MCF 10A (cell line): ENCODE measurements around the gene ACSL6. TPM values are rescaled to one million over a fixed set of nuclear protein-coding genes. Genes with fewer than 3 reads are reported as not detected.

Experiments
- BruUV-seq: library from RNA; stranded (reverse); fragments of 400-500 nt; replicated peaks from 2 replicates; lab custom pipeline; 2021; lab: Mats Ljungman, UMichigan
- CTCF ChIA-PET: fragments of 300-600 bp; sonication (Branson Sonifier 250); formaldehyde crosslinking; extraction: SDS; loops from one replicate; lab custom pipeline; 2021; ENCODE audit warnings: antibody characterized with exemption, inconsistent platforms; lab: Yijun Ruan, JAX
- POLR2A ChIA-PET: fragments of 300-600, 350-650 bp; sonication (Branson Sonifier 250); formaldehyde crosslinking; extraction: SDS; loops from one replicate; lab custom pipeline; 2020; ENCODE audit warnings: antibody characterized with exemption, inconsistent platforms; lab: Yijun Ruan, JAX
- DNase-seq: peaks from one replicate; pipeline ENCODE4 v3.0.0-alpha.2; 2018; ENCODE audit not compliant: unreplicated experiment
- H3K27ac Mint-ChIP-seq: one replicate; pipeline ENCODE4 v1.8.0; 2022; ENCODE audit warnings: mild to moderate bottlenecking, low read depth, mixed read lengths; ENCODE audit not compliant: unreplicated experiment
- H3K27me3 Mint-ChIP-seq: one replicate; pipeline ENCODE4 v1.8.0; 2022; ENCODE audit warnings: mixed read lengths; ENCODE audit not compliant: insufficient read depth, unreplicated experiment
- H3K36me3 Mint-ChIP-seq: one replicate; pipeline ENCODE4 v1.8.0; 2022; ENCODE audit warnings: mild to moderate bottlenecking, moderate library complexity, mixed read lengths; ENCODE audit not compliant: insufficient read depth, unreplicated experiment
- H3K4me1 Mint-ChIP-seq: one replicate; pipeline ENCODE4 v1.8.0; 2022; ENCODE audit warnings: mixed read lengths; ENCODE audit not compliant: insufficient read depth, unreplicated experiment
- H3K4me3 Mint-ChIP-seq: one replicate; pipeline ENCODE4 v1.8.0; 2022; ENCODE audit warnings: mild to moderate bottlenecking, moderate library complexity, mixed read lengths; ENCODE audit not compliant: unreplicated experiment
- H3K9me3 Mint-ChIP-seq: one replicate; pipeline ENCODE4 v1.8.0; 2022; ENCODE audit warnings: mixed read lengths; ENCODE audit not compliant: unreplicated experiment
- intact Hi-C: fragments of 100-400 bp; cut with micrococcal nuclease; formaldehyde crosslinking; loops from 2 replicates; pipeline ENCODE4 v1.14.1; 2022
- total RNA-seq: library from RNA; stranded (reverse); gene quantifications from 2 replicates; pipeline ENCODE4 v1.2.3, GENCODE V29; 2022
- TF ChIP-seq, protein P1 (sequence below): fragments of 200-600 bp; IDR thresholded peaks from one replicate; pipeline ENCODE4 v1.8.0; 2022; ENCODE audit warnings: antibody characterized with exemption, mild to moderate bottlenecking; ENCODE audit not compliant: unreplicated experiment

The ACSL6 gene
- total RNA-seq, 1 experiment from 2014 or later: not detected

DNA sequence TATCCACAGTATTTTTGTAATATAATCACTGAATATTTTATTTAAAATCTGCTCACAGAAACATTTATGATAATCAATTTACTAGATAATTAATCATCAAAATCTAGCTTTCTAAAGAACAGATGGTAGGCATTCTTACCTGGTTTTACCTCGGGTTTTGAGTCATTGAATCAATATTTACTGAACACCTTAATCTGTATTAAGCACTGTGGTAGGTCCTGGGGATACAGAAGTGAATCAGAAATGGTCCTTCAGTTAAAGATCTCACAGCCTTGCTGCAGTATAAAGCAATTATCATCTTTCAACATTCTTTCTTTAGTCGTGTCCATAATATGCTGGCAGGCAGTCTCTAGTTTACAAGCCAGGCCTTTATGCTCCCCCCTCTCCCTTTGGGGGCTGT, 64.0 kb downstream of the ACSL6 start:
- DNase-seq: no peak
- CTCF ChIA-PET: interaction anchor here (0.9 kb wide), 1 partner anchor 10 kb away, joined by 5 read pairs; no protein-coding TSS in a partner anchor
- intact Hi-C loops: no loop called here
- H3K27me3 Mint-ChIP-seq: peaks cover 23% of the 10 kb centered on the region
- no peaks in the 10 kb centered on the region for H3K9me3 Mint-ChIP-seq
- POLR2A ChIA-PET: no interaction called here
- no peaks in the 10 kb centered on the region for H3K36me3 Mint-ChIP-seq
- TF ChIP-seq, protein P1, sequence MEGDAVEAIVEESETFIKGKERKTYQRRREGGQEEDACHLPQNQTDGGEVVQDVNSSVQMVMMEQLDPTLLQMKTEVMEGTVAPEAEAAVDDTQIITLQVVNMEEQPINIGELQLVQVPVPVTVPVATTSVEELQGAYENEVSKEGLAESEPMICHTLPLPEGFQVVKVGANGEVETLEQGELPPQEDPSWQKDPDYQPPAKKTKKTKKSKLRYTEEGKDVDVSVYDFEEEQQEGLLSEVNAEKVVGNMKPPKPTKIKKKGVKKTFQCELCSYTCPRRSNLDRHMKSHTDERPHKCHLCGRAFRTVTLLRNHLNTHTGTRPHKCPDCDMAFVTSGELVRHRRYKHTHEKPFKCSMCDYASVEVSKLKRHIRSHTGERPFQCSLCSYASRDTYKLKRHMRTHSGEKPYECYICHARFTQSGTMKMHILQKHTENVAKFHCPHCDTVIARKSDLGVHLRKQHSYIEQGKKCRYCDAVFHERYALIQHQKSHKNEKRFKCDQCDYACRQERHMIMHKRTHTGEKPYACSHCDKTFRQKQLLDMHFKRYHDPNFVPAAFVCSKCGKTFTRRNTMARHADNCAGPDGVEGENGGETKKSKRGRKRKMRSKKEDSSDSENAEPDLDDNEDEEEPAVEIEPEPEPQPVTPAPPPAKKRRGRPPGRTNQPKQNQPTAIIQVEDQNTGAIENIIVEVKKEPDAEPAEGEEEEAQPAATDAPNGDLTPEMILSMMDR: no peak
- H3K4me3 Mint-ChIP-seq: no peak overlapping the region
- no TSS peak for BruUV-seq
- no peak overlapping the region for H3K27ac Mint-ChIP-seq
- H3K4me1 Mint-ChIP-seq: no peaks in the 10 kb centered on the region

DNA sequence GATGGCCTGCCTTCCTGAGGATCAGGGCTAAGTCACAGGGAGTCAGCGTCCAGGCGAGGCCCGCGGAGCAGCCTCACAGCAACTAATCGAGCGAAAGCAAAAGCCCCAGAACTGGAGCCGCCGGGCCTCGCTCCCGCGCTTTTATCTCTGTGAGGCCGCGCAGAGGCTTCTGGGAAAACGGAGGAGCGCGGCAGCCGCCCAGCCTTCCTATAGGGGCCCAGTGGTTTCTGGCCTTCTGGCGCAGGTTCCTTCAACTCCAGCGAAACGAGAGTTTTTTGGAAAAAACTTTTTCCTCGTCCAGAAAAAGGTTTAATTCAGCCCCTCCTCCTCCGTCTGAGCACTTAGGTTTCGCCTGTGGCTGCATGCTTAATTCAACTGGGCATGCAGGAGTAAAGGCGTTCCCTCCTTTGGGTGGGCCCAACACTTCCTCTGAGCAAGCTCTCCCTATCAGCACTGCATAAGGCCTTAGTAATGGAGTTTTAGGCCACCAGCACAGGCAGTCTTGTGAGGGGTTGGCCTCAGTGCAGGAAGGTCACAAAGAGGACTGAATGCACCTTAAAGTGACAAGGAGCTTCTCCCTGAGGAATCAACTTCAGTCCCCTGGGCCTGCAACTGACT, 65.8 kb downstream of the ACSL6 start, which contains the start of gene MEIKIN:
Gene MEIKIN (minus strand): TSS at position 113 of the 618 bp plus-strand sequence. CDS start 158 bp downstream, outside the sequence.
- H3K4me3 Mint-ChIP-seq: no peak within 1 kb of the TSS
- DNase-seq: no peak
- POLR2A ChIA-PET: no interaction called here
- no TSS peak for BruUV-seq
- H3K27me3 Mint-ChIP-seq: peaks cover 41% of the 10 kb centered on the region
- CTCF ChIA-PET: interaction anchor here (1.4 kb wide), 1 partner anchor 148 kb away, joined by 3 read pairs; the partner anchor contains the start of gene FNIP1
- TF ChIP-seq, protein P1: no peak
- intact Hi-C loops: no loop called here
- H3K27ac Mint-ChIP-seq: no peak within 1 kb of the TSS
- no peaks in the 10 kb centered on the region for H3K9me3 Mint-ChIP-seq
- no peaks in the 10 kb centered on the region for H3K4me1 Mint-ChIP-seq
- H3K36me3 Mint-ChIP-seq: no peaks in the 10 kb centered on the region

DNA sequence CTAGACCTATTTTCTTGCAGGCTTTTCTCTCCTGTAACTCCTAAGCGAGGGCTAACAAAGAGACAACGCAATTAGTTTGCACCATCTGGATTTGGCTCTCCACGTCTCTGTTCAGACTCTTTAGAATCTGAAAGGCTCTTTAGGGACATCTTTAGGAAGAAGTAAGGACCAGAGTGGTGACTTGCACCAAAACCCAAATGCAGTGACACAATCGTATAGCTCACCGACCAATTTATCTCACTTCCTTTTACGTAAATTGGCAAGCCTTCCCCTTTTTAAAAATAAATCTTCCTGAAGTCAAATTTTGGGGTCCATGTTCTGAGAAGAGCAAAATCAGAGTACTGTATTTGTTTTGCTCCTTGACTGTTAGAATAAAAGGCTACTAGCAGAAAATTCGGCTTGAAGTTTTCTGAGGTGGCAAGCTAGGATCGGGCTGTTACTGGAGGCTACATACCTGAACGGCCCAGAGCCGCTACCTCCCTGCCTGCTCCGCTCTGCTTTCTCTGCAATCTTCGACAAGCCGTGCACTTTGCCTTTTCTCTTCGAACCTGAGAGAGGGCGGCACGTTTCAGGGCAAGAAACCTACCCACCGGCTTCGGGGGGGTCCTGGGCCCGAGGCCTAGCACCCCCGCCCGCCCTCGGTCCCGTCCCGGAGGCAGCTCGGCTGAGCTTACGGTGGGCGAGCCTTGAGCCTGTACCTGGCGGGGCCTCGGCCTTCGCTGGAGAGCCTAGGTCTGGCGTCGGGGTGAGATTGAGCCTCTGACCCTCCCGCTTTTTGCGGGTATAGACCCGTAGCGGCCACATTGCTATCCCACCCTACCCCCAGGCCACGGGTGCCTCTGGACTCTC, 66.5 kb downstream of the ACSL6 start:
- intact Hi-C loops: no loop called here
- no TSS peak for BruUV-seq
- Mint-ChIP-seq H3K27me3 (peaks cover 46% of the 10 kb centered on the region), H3K36me3 (no peaks in the 10 kb centered on the region), H3K4me3 (no peak overlapping the region), H3K4me1 (no peaks in the 10 kb centered on the region), H3K27ac (no peak overlapping the region), H3K9me3 (no peaks in the 10 kb centered on the region)
- ChIA-PET CTCF (interaction anchor here (1.1 kb wide), 1 partner anchor 11 kb away, joined by 3 read pairs; no protein-coding TSS in a partner anchor), POLR2A (interaction anchor here (0.6 kb wide), 1 partner anchor 614 kb away, joined by 3 read pairs; no protein-coding TSS in a partner anchor)
- no peak for DNase-seq
- TF ChIP-seq, protein P1: no peak

DNA sequence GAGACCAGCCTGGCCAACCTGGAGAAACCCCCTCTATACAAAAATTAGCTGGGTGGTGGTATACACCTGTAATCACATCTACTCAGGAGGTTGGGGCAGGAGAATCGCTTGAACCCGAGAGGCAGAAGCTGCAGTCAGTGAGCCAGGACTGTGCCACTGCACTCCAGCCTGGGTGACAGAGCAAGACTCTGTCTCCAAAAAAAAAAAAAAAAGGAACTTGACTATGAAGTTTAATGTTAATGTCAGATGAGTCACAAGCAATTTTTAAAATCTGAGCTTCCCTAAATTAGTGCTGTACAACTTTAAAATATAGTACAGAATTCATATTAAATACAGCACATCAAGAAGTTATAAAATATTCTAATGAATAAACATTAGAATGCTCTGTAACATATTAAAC, 67.5 kb downstream of the ACSL6 start:
- Mint-ChIP-seq H3K4me3 (no peak overlapping the region), H3K27me3 (peaks cover 43% of the 10 kb centered on the region), H3K27ac (no peak overlapping the region), H3K9me3 (no peaks in the 10 kb centered on the region), H3K36me3 (no peaks in the 10 kb centered on the region), H3K4me1 (no peaks in the 10 kb centered on the region)
- ChIA-PET POLR2A (no interaction called here), CTCF (interaction anchor here (0.8 to 1.1 kb wide), 2 partner anchors 10 to 115 kb away, joined by 3 to 5 read pairs; no protein-coding TSS in a partner anchor)
- no TSS peak for BruUV-seq
- DNase-seq: no peak
- TF ChIP-seq, protein P1: no peak
- intact Hi-C loops: no loop called here
